Measurements from ENCODE around the gene SLC25A30.
"Not testable (repeated sequence)": the region's sequence is repeated elsewhere in the genome, so short reads cannot be mapped to it uniquely, and the experiment has no call there.

Gene SLC25A30

DNA sequence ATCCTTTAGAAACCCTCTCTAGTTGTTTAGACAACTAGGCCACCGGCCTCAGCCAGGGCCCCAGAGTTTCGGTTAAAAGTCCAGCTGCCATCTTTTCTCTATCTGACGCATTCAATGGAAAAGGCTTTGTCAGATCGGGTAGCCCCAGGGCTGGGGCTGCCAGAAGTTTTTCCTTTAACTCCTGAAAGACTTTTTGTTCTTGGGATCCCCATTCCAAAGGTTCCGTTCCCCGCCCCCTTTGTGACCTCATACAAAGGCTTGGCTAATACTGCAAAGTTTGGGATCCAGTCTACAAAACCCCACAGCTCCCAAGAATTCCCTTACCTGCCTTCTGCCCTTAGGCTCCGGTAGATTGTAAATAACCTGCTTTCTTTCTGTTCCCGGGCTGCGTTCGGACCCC lies 38.7 kb downstream of the SLC25A30 start:
- not testable (repeated sequence) for H3K4me1 ChIP-seq (ENCODE audit: control insufficient read depth, insufficient read depth, low read length); H3K9me3 ChIP-seq (ENCODE audit: control insufficient read depth in 2 of 2, low read length in 2 of 2); H3K9ac ChIP-seq (ENCODE audit: low read length in 2 of 2); H3K27me3 ChIP-seq (ENCODE audit: control insufficient read depth in 1 of 2, insufficient read depth in 2 of 2, low read length in 2 of 2); H3K4me3 ChIP-seq (ENCODE audit: low read length in 2 of 2); H3K36me3 ChIP-seq (ENCODE audit: control insufficient read depth in 2 of 2, insufficient read depth in 2 of 2, low read length in 2 of 2); H3K27ac ChIP-seq (ENCODE audit: low read length)

DNA sequence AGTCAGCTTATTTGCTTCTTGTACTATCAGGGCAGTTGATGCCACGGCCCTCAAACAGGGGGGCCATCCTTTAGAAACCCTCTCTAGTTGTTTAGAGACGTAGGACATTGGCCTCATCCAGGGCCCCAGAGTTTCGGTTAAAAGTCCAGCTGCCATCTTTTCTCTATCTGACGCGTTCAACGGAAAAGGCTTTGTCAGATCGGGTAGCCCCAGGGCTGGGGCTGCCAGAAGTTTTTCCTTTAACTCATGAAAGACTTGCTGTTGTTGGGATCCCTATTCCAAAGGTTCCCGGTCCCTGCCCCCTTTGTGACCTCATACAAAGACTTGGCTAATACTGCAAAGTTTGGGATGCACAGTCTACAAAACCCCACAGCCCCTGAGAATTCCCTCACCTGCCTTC lies 39.4 kb downstream of the SLC25A30 start:
- not testable (repeated sequence) for H3K4me1 ChIP-seq (ENCODE audit: control insufficient read depth, insufficient read depth, low read length); H3K4me3 ChIP-seq (ENCODE audit: low read length in 2 of 2); H3K27ac ChIP-seq (ENCODE audit: low read length); H3K36me3 ChIP-seq (ENCODE audit: control insufficient read depth in 2 of 2, insufficient read depth in 2 of 2, low read length in 2 of 2); H3K27me3 ChIP-seq (ENCODE audit: control insufficient read depth in 1 of 2, insufficient read depth in 2 of 2, low read length in 2 of 2); H3K9ac ChIP-seq (ENCODE audit: low read length in 2 of 2); H3K9me3 ChIP-seq (ENCODE audit: control insufficient read depth in 2 of 2, low read length in 2 of 2)

DNA sequence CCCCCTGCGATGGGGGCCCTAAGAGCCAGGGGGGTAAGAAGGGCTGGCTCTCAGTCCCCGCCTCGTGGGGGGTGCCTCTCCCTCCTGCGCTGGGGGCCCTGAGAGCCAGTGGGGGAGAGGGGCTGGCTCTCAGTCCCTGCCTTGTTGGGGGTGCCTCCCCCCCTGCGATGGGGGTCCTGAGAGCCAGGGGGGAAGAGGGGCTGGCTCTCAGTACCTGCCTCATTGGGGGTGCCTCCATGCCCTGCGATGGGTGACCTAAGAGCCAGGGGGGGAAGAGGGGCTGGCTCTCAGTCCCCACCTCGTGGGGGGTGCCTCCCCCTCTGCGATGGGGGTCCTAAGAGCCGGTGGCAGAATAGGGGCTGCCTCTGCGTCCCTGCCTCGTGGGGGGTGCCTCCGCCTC lies 40.9 kb downstream of the SLC25A30 start:
- H3K27ac ChIP-seq (ENCODE audit: low read length); H3K9ac ChIP-seq (ENCODE audit: low read length in 2 of 2); H3K4me1 ChIP-seq (ENCODE audit: control insufficient read depth, insufficient read depth, low read length); H3K27me3 ChIP-seq (ENCODE audit: control insufficient read depth in 1 of 2, insufficient read depth in 2 of 2, low read length in 2 of 2); H3K9me3 ChIP-seq (ENCODE audit: control insufficient read depth in 2 of 2, low read length in 2 of 2); H3K4me3 ChIP-seq (ENCODE audit: low read length in 2 of 2); H3K36me3 ChIP-seq (ENCODE audit: control insufficient read depth in 2 of 2, insufficient read depth in 2 of 2, low read length in 2 of 2): not testable (repeated sequence)

DNA sequence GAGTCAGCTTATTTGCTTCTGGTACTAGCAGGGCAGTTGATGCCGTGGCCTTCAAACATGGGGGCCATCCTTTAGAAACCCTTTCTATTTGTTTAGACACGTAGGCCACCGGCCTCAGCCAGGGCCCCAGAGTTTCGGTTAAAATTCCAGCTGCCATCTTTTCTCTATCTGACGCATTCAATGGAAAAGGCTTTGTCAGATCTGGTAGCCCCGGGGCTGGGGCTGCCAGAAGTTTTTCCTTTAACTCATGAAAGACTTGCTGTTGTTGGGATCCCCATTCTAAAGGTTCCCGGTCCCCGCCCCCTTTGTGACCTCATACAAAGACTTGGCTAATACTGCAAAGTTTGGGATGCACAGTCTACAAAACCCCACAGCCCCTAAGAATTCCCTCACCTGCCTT lies 41.5 kb downstream of the SLC25A30 start:
- not testable (repeated sequence) for H3K9ac ChIP-seq (ENCODE audit: low read length in 2 of 2); H3K9me3 ChIP-seq (ENCODE audit: control insufficient read depth in 2 of 2, low read length in 2 of 2); H3K4me3 ChIP-seq (ENCODE audit: low read length in 2 of 2); H3K4me1 ChIP-seq (ENCODE audit: control insufficient read depth, insufficient read depth, low read length); H3K27me3 ChIP-seq (ENCODE audit: control insufficient read depth in 1 of 2, insufficient read depth in 2 of 2, low read length in 2 of 2); H3K36me3 ChIP-seq (ENCODE audit: control insufficient read depth in 2 of 2, insufficient read depth in 2 of 2, low read length in 2 of 2); H3K27ac ChIP-seq (ENCODE audit: low read length)

DNA sequence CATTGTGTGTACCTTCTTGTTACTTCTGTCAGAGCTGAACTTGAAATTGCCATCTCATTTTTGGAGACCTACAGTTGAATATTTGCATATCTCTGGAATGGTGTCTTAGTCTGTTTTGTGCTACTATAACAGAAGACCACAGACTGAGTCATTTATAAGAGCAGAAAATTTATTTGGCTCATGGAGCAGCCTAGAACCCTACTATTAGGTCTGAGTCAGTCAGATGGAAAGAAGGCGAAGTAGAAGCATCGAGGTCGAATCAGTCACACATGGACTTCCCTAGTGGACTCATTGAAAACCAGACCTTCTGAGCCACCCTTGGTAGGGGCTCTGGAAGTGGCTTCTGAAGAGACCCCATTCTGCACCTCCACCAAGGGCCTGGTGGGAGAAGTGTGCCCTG lies 43.3 kb downstream of the SLC25A30 start:
- Histone ChIP-seq H3K27ac (ENCODE audit: low read length) (no peak overlapping the region), H3K9me3 (ENCODE audit: control insufficient read depth in 2 of 2, low read length in 2 of 2) (no peaks in the 10 kb centered on the region), H3K4me1 (ENCODE audit: control insufficient read depth, insufficient read depth, low read length) (peaks cover 4% of the 10 kb centered on the region), H3K27me3 (ENCODE audit: control insufficient read depth in 1 of 2, insufficient read depth in 2 of 2, low read length in 2 of 2) (no peaks in the 10 kb centered on the region), H3K9ac (ENCODE audit: low read length in 2 of 2) (no peak overlapping the region), H3K36me3 (ENCODE audit: control insufficient read depth in 2 of 2, insufficient read depth in 2 of 2, low read length in 2 of 2) (peaks cover 2% of the 10 kb centered on the region in 2 donors), H3K4me3 (ENCODE audit: low read length in 2 of 2) (no peak overlapping the region)

DNA sequence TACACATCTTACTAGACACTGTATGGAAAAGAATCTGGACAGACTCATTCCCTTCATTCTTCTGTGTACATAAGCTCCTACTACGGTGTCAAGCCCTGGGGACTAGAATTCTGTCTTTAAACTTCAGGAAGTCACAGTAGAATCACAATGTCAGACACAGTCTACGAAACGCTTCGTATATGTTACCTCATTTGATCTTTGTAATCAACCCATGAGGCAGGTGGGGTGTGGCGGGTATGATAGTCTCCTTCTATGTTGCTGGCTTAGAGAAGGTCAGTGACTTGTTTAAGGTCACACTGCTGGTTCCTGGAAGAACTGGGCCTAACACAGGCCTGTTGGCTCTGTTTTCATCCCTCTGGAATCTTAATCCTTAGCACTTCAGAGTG lies 45.0 kb downstream of the SLC25A30 start:
- Histone ChIP-seq H3K9me3 (ENCODE audit: control insufficient read depth in 2 of 2, low read length in 2 of 2) (no peaks in the 10 kb centered on the region), H3K27ac (ENCODE audit: low read length) (no peak overlapping the region), H3K36me3 (ENCODE audit: control insufficient read depth in 2 of 2, insufficient read depth in 2 of 2, low read length in 2 of 2) (peaks cover 3 to 4% of the 10 kb centered on the region in 2 donors), H3K27me3 (ENCODE audit: control insufficient read depth in 1 of 2, insufficient read depth in 2 of 2, low read length in 2 of 2) (no peaks in the 10 kb centered on the region), H3K4me3 (ENCODE audit: low read length in 2 of 2) (no peak overlapping the region), H3K4me1 (ENCODE audit: control insufficient read depth, insufficient read depth, low read length) (peaks cover 4% of the 10 kb centered on the region), H3K9ac (ENCODE audit: low read length in 2 of 2) (no peak overlapping the region)

DNA sequence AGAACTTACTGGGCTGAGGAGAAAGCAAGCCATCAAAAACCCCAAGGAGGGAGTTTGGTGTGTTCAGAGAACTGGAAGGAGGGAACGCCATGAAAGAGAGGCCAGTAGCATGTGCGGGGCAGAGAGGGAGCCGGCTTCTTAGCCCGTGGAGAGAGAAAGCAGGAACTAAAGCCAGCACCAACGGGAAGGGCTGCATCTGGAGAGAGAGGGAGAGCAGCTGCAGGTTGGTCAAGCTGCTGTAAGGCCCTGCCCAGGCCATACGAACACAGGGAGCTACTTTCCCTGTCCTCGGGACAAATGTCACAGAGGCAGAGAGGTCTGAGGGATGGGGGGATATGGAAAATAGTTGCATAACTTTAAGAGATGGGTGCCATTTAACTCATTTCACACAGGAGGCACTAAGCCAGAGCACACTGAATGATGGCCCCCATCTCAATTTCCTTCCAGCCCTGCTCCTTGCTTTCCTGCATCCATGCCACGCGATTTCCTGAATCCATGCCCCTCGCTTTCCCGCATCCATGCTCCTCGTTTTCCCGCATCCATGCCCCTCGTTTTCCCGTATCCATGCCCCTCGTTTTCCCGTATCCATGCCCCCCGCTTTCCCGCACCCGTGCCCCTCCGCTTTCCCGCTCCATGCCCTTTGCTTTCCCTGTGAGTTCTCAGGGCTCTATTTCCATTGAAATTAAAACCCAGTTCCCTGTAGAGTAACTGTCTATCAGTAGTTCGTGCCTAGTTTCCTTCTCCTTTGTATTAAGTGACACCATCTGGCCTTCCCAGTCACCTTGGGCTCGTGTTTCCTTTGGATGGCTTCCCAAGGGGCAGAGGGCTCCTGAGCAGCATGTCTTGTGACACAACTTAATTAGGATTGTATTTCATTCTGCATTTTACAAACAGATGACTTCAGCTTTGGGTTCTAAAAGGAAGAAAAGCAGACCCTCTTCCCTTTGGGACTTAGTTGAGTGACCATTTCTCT lies 45.7 kb downstream of the SLC25A30 start:
- Histone ChIP-seq H3K9me3 (ENCODE audit: control insufficient read depth in 2 of 2, low read length in 2 of 2) (no peaks in the 10 kb centered on the region), H3K27me3 (ENCODE audit: control insufficient read depth in 1 of 2, insufficient read depth in 2 of 2, low read length in 2 of 2) (no peaks in the 10 kb centered on the region), H3K36me3 (ENCODE audit: control insufficient read depth in 2 of 2, insufficient read depth in 2 of 2, low read length in 2 of 2) (peaks cover 3 to 4% of the 10 kb centered on the region in 2 donors), H3K4me3 (ENCODE audit: low read length in 2 of 2) (no peak overlapping the region), H3K4me1 (ENCODE audit: control insufficient read depth, insufficient read depth, low read length) (peaks cover 4% of the 10 kb centered on the region), H3K27ac (ENCODE audit: low read length) (no peak overlapping the region), H3K9ac (ENCODE audit: low read length in 2 of 2) (no peak overlapping the region)

DNA sequence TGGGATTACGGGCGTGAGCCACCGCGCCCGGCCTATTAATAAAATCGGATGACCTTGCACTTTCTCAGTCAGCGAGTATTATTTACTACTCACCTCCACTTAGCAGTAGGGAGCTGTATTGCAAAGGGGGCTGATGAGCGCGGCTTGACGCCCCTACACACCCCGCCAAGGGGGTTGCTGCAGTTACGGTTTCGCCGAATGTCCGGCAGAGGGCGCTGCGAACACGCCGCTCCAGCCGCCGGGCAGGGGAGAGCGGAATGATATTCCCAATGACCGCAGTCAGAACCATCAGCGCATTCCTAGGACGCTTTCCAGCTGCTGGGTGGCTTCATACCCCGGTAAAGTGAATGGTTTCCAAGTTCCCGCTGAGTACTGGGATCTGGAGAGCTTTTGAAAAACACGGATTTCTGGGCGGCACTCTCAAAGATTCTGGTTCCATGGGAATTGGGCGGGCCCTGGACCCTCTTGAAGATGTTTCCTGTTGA lies 47.2 kb downstream of the SLC25A30 start:
- Histone ChIP-seq H3K9ac (ENCODE audit: low read length in 2 of 2) (peak overlapping the region in 1 of 2 donors; percentile 25), H3K4me3 (ENCODE audit: low read length in 2 of 2) (peak overlapping the region; percentile 31 to 55), H3K27me3 (ENCODE audit: control insufficient read depth in 1 of 2, insufficient read depth in 2 of 2, low read length in 2 of 2) (no peaks in the 10 kb centered on the region), H3K4me1 (ENCODE audit: control insufficient read depth, insufficient read depth, low read length) (peaks cover 4% of the 10 kb centered on the region), H3K27ac (ENCODE audit: low read length) (no peak overlapping the region), H3K36me3 (ENCODE audit: control insufficient read depth in 2 of 2, insufficient read depth in 2 of 2, low read length in 2 of 2) (peaks cover 3 to 4% of the 10 kb centered on the region in 2 donors), H3K9me3 (ENCODE audit: control insufficient read depth in 2 of 2, low read length in 2 of 2) (no peaks in the 10 kb centered on the region)

DNA sequence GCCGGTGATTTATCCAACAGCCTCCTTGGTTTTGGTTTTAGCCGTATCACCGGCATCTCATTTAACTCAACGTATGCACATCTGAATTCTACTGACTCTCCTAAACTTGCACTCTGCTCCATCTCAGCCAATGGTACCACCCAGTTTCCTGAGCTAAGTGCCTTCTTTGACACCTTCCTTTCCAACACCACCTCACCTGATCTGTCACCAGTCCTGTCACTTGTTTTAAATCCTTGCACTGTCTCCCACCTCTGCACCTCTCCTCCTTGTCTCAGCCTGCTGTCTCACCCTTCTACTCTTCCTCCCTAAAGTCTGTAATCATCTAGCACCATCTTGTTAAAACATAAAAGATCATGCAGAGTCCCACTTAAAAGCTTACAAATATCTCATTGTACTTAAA lies 49.1 kb downstream of the SLC25A30 start:
- Histone ChIP-seq H3K9me3 (ENCODE audit: control insufficient read depth in 2 of 2, low read length in 2 of 2) (no peaks in the 10 kb centered on the region), H3K36me3 (ENCODE audit: control insufficient read depth in 2 of 2, insufficient read depth in 2 of 2, low read length in 2 of 2) (peaks cover 4 to 6% of the 10 kb centered on the region in 2 donors), H3K27ac (ENCODE audit: low read length) (no peak overlapping the region), H3K4me1 (ENCODE audit: control insufficient read depth, insufficient read depth, low read length) (peaks cover 4% of the 10 kb centered on the region), H3K9ac (ENCODE audit: low read length in 2 of 2) (peak overlapping the region in 1 of 2 donors; percentile 21), H3K27me3 (ENCODE audit: control insufficient read depth in 1 of 2, insufficient read depth in 2 of 2, low read length in 2 of 2) (no peaks in the 10 kb centered on the region), H3K4me3 (ENCODE audit: low read length in 2 of 2) (no peak overlapping the region)

DNA sequence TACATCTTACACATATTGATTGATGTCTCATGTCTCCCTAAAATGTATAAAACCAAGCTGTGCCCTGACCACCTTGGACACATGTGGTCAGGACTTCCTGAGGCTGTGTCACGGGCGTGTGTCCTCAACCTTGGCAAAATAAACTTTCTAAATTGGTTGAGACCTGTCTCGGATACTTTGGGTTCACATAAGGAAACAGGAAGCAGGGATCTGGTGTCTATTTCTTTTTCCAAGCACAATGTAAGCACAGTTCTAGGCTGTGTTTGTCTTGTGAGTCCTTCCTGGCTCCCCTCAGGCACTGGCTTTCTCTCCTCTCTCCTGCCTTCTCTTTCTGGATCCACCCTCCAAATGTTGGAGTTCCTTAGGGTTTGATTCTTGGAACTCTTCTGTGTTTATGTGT lies 49.6 kb downstream of the SLC25A30 start:
- Histone ChIP-seq H3K9ac (ENCODE audit: low read length in 2 of 2) (no peak overlapping the region), H3K9me3 (ENCODE audit: control insufficient read depth in 2 of 2, low read length in 2 of 2) (peaks cover 0 to 2% of the 10 kb centered on the region in 2 donors), H3K27ac (ENCODE audit: low read length) (no peak overlapping the region), H3K36me3 (ENCODE audit: control insufficient read depth in 2 of 2, insufficient read depth in 2 of 2, low read length in 2 of 2) (peaks cover 4 to 6% of the 10 kb centered on the region in 2 donors), H3K4me3 (ENCODE audit: low read length in 2 of 2) (no peak overlapping the region), H3K27me3 (ENCODE audit: control insufficient read depth in 1 of 2, insufficient read depth in 2 of 2, low read length in 2 of 2) (no peaks in the 10 kb centered on the region), H3K4me1 (ENCODE audit: control insufficient read depth, insufficient read depth, low read length) (peaks cover 4% of the 10 kb centered on the region)

DNA sequence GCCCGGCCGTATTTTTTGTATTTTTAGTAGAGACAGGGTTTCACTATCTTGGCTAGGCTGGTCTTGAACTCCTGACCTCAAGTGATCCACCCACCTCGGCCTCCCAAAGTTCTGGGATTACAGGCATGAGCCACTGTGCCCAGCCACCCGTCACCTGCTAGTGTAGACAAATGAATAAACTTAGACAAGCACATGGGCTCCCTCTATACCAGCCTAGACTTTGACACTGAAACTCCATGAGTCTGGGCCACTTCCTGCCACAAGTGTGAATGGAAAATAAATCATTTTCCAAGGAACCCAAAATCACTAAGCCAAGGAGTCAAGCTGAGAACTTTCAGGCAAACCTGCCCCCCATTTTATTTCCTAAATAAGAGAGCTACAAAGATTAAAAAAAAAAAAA lies 50.2 kb downstream of the SLC25A30 start:
- Histone ChIP-seq H3K27ac (ENCODE audit: low read length) (no peak overlapping the region), H3K9ac (ENCODE audit: low read length in 2 of 2) (no peak overlapping the region), H3K36me3 (ENCODE audit: control insufficient read depth in 2 of 2, insufficient read depth in 2 of 2, low read length in 2 of 2) (peaks cover 4 to 6% of the 10 kb centered on the region in 2 donors)

More for the DNA sequence above, 50.2 kb downstream of the SLC25A30 start:
- H3K27me3 ChIP-seq (ENCODE audit: control insufficient read depth in 1 of 2, insufficient read depth in 2 of 2, low read length in 2 of 2), result no peaks in the 10 kb centered on the region
- peaks cover 0 to 2% of the 10 kb centered on the region in 2 donors for H3K9me3 ChIP-seq (ENCODE audit: control insufficient read depth in 2 of 2, low read length in 2 of 2)
- peaks cover 4% of the 10 kb centered on the region for H3K4me1 ChIP-seq (ENCODE audit: control insufficient read depth, insufficient read depth, low read length)
- no peak overlapping the region for H3K4me3 ChIP-seq (ENCODE audit: low read length in 2 of 2)

Measured in stomach smooth muscle (tissue), 2 donors.